Kidney (tissue), 14 donors: ENCODE measurements around the gene PCDH9. TPM values are rescaled to one million over a fixed set of nuclear protein-coding genes. Genes with fewer than 3 reads are reported as not detected.

ENCODE experiments used
- DNase-seq, 5 donors: peaks; one replicate each; pipeline ENCODE4 v3.0.0-alpha.2; 2013 to 2020
- FAIRE-seq: peaks from 2 replicates; lab custom pipeline; 2012; peaks lifted over from hg19 to GRCh38; lab: Jason Lieb, UNC
- H3K27ac ChIP-seq, 2 donors: one replicate each; pipeline ENCODE4 v1.7.0; 2013; ENCODE audit warnings: low read depth in 2 of 2, low read length in 2 of 2, inconsistent platforms in 1 of 2
- H3K27me3 ChIP-seq: one replicate; pipeline ENCODE4 v1.7.1; 2013; ENCODE audit warnings: low read length, inconsistent platforms; ENCODE audit not compliant: control insufficient read depth, insufficient read depth
- H3K36me3 ChIP-seq, 3 donors: one replicate each; pipeline versions ENCODE4 v1.7.0 to v1.7.1; 2013; ENCODE audit warnings: low read length in 3 of 3, control low read depth in 1 of 3, inconsistent platforms in 1 of 3; ENCODE audit not compliant: insufficient read depth in 3 of 3, control insufficient read depth in 2 of 3
- H3K4me1 ChIP-seq, 3 donors: one replicate each; pipeline versions ENCODE4 v1.7.0 to v1.7.1; 2013; ENCODE audit warnings: low read length in 3 of 3, inconsistent platforms in 1 of 3, low read depth in 1 of 3; ENCODE audit not compliant: control insufficient read depth in 2 of 3, insufficient read depth in 2 of 3
- H3K4me3 ChIP-seq, 3 donors: one replicate each; pipeline versions ENCODE4 v1.7.0 to v1.8.1; 2013; ENCODE audit warnings: low read length in 3 of 3, control low read depth in 1 of 3, inconsistent platforms in 1 of 3
- H3K9ac ChIP-seq, 3 donors: one replicate each; pipeline versions ENCODE4 v1.7.0 to v1.7.1; 2013; ENCODE audit warnings: low read length in 3 of 3, control low read depth in 1 of 3, inconsistent platforms in 1 of 3
- H3K9me3 ChIP-seq, 3 donors: one replicate each; pipeline versions ENCODE4 v1.7.0 to v1.7.1; 2013; ENCODE audit warnings: low read length in 3 of 3, control low read depth in 1 of 3, inconsistent platforms in 1 of 3; ENCODE audit not compliant: control insufficient read depth in 2 of 3, insufficient read depth in 1 of 3
- intact Hi-C: fragments of 100-400 bp; cut with DNase I; formaldehyde crosslinking; loops from one replicate; pipeline ENCODE4 v1.11.1; 2022
- polyA plus RNA-seq: library from polyadenylated mRNA; stranded (reverse); fragments of 350-450 nt; fragmentation: Illumina TruSeq; extraction: RNeasy Lipid Tissue Mini Kit (QIAGEN cat#74804); gene quantifications from one replicate; pipeline ENCODE4 v1.2.3, GENCODE V29; 2014; ENCODE audit warnings: low read depth, low replicate concordance; ENCODE audit not compliant: insufficient read depth
- total RNA-seq: library from RNA; stranded (reverse); fragmentation: NEBNext Ultra II Directional; extraction: Animal tissue kit (Norgen Biotek cat#: 25700); gene quantifications from one replicate; pipeline ENCODE4 v1.2.1, GENCODE V29; 2021
- TF ChIP-seq, protein P1 (sequence below): IDR thresholded peaks from 3 replicates; pipeline ENCODE4 v1.5.1; 2012; ENCODE audit warnings: mild to moderate bottlenecking, moderate library complexity, borderline replicate concordance; ENCODE audit not compliant: insufficient read depth; ENCODE audit errors: extremely low read depth
- donor health status: control.
- donor health status: control.
- donor health status: control.
- donor health status: control.
- donor health status: control.
- donor health status: DM: yes; HTN: yes; CAD: no.
- donor health status: Normal renal cell carcinoma (clear cell type).

The PCDH9 gene
- total and polyA plus RNA-seq, 2 donors from 2014 or later = 1.6 to 9.5 TPM

GRCh38 chr13:66809485-66809884 lies 420.7 kb downstream of the PCDH9 start:
- FAIRE-seq (no peak), DNase-seq (peak in 2 of 5 donors; percentile 55 to 64)
- no peaks in the 10 kb centered on the region for H3K9me3 ChIP-seq
- intact Hi-C loops = no loop called here
- H3K27me3 ChIP-seq = no peaks in the 10 kb centered on the region
- no peaks in the 10 kb centered on the region for H3K36me3 ChIP-seq
- TF ChIP-seq, protein P1, sequence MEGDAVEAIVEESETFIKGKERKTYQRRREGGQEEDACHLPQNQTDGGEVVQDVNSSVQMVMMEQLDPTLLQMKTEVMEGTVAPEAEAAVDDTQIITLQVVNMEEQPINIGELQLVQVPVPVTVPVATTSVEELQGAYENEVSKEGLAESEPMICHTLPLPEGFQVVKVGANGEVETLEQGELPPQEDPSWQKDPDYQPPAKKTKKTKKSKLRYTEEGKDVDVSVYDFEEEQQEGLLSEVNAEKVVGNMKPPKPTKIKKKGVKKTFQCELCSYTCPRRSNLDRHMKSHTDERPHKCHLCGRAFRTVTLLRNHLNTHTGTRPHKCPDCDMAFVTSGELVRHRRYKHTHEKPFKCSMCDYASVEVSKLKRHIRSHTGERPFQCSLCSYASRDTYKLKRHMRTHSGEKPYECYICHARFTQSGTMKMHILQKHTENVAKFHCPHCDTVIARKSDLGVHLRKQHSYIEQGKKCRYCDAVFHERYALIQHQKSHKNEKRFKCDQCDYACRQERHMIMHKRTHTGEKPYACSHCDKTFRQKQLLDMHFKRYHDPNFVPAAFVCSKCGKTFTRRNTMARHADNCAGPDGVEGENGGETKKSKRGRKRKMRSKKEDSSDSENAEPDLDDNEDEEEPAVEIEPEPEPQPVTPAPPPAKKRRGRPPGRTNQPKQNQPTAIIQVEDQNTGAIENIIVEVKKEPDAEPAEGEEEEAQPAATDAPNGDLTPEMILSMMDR = no peak
- no peak overlapping the region for H3K27ac ChIP-seq
- H3K9ac ChIP-seq = no peak overlapping the region
- H3K4me3 ChIP-seq = no peak overlapping the region
- H3K4me1 ChIP-seq = no peaks in the 10 kb centered on the region

- no peaks in the 10 kb centered on the region for H3K36me3 ChIP-seq
- H3K9me3 ChIP-seq = no peaks in the 10 kb centered on the region
- H3K9ac ChIP-seq = no peak overlapping the region
- no peak overlapping the region for H3K27ac ChIP-seq
- intact Hi-C loops = no loop called here
- no peak for DNase-seq
- no peak overlapping the region for H3K4me3 ChIP-seq
- FAIRE-seq = no peak
- H3K4me1 ChIP-seq = no peaks in the 10 kb centered on the region
- TF ChIP-seq, protein P1 = no peak
- H3K27me3 ChIP-seq = no peaks in the 10 kb centered on the region
Observed at GRCh38 chr13:66807251-66807650, 422.9 kb downstream of the PCDH9 start.

- no peaks in the 10 kb centered on the region for H3K4me1 ChIP-seq
- no peaks in the 10 kb centered on the region for H3K36me3 ChIP-seq
- no peak overlapping the region for H3K27ac ChIP-seq
- H3K4me3 ChIP-seq = no peak overlapping the region
- no peaks in the 10 kb centered on the region for H3K27me3 ChIP-seq
- no peak overlapping the region for H3K9ac ChIP-seq
- peak in 1 of 5 donors; percentile 57 for DNase-seq
- FAIRE-seq = no peak
- H3K9me3 ChIP-seq = no peaks in the 10 kb centered on the region
- TF ChIP-seq, protein P1 = no peak
- intact Hi-C loops = no loop called here
Observed at GRCh38 chr13:66805657-66806056, 424.5 kb downstream of the PCDH9 start.

DNA sequence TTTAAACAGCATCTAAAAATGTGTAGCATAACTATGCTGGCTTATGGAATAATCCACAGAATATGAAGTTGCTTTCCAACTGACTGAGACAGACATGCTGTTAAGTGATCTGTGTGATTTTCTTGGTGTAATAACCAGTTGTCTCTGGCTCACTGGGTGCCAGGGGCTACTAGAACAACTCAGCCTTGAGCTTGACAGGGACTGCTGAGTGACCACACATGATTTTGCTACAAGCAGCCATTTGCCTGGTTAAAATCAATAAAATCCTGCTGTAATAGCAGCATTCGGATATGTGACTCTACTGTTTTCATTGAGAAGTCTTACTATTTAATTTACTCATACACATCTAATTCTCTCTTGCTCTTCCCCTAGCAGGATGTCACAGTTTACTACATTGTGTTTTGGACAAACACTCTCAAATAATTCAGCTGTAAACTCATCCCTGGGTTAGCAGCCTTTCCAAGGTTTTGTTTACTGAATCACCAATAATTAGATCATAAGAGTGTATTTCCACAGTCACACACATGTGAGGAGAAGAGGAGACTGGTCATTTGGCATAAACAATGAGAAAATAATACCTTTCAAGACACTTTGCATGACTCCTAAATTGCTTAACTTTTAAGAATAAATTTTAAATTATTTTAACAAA lies 426.2 kb downstream of the PCDH9 start:
- H3K4me3 ChIP-seq = no peak overlapping the region
- H3K27me3 ChIP-seq = no peaks in the 10 kb centered on the region
- FAIRE-seq (no peak), DNase-seq (no peak)
- H3K4me1 ChIP-seq = no peaks in the 10 kb centered on the region
- H3K36me3 ChIP-seq = no peaks in the 10 kb centered on the region
- no peak overlapping the region for H3K27ac ChIP-seq
- TF ChIP-seq, protein P1 = no peak
- intact Hi-C loops = no loop called here
- H3K9me3 ChIP-seq = no peaks in the 10 kb centered on the region
- no peak overlapping the region for H3K9ac ChIP-seq
